ENCODE results near the gene SLC26A8.
"Not testable (repeated sequence)": the region's sequence is repeated elsewhere in the genome, so short reads cannot be mapped to it uniquely, and the experiment has no call there.

SLC26A8 gene

DNA sequence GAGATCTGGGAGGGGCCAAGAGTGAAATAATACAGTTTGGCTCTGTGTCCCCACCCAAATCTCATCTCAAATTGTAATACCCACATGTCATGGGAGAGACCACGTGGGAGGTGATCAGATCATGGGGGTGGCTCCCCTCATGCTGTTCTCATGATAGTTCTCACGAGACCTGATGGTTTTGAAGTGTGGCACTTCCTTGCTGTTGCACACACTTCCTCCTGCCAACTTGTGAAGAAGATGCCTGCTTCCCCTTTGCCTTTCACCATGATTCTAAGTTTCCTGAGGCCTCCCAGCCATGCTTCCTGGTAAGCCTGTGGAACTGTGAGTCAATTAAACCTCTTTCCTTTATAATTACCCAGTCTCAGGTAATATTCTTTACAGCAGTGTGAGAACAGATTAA lies 114.9 kb downstream of the SLC26A8 start:
- DNase-seq, result not testable (repeated sequence)

DNA sequence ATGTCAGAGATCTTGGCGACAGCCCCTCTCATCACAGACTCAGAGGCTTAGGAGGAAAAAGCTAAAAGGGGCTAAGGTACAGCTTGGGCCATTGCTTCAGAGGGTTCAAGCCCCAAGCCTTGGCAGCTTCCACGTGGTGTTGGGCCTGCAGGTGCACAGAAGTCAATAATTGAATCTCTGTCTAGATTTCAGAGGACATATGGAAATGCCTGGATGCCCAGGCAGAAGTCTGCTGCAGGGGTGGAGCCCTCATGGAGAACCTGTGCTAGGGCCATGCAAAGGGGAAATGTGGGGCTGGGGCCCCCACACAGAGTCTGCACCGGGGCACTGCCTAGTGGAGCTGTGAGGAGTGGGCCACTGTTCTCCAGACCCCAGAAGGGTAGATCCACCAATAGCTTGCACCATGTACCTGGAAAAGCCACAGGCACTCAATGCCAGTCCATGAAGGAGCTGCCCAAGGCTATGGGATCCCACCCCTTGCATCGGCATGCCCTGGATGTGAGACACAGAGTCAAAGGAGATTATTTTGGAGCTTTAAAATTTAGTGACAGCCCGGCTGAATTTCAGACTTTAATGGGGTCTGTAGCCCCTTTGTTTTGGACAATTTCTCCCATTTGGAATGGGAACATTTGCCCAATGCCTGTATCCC lies 115.6 kb downstream of the SLC26A8 start:
- DNase-seq, result not testable (repeated sequence)

DNA sequence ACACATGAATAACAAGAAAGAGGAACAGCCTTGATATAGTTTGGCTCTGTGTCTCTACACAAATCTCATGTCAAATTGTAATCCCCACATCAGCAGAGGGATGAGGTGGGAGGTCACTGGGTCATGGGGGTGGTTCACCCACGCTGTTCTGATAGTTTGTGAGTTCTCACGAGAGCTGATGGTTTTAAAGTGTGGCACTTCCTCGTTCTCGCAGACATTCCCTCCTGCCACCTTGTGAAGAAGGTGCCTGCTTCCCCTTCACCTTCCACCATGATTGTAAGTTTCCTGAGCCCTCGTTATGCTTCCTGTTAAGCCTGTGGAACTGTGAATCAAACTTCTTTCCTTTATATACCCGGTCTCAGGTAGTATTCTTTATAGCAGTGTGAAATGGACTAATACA lies 116.7 kb downstream of the SLC26A8 start:
- DNase-seq, result no peak

DNA sequence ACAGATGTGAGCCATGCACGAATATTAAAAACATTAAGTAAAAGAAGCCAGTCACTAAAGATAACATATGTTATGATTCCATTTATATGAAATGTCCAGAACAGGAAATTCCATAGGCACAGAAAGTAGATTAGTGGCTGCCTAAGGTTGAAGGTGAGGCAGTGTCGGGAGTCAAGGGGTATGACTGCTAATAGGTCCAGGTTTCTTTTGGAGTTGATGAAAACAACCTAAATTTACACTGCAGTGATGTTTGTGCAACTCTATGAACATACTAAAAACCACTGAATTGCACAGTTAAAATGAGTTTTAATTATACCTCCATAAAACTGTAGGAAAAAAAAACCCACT lies 118.0 kb downstream of the SLC26A8 start:
- no peak for DNase-seq

DNA sequence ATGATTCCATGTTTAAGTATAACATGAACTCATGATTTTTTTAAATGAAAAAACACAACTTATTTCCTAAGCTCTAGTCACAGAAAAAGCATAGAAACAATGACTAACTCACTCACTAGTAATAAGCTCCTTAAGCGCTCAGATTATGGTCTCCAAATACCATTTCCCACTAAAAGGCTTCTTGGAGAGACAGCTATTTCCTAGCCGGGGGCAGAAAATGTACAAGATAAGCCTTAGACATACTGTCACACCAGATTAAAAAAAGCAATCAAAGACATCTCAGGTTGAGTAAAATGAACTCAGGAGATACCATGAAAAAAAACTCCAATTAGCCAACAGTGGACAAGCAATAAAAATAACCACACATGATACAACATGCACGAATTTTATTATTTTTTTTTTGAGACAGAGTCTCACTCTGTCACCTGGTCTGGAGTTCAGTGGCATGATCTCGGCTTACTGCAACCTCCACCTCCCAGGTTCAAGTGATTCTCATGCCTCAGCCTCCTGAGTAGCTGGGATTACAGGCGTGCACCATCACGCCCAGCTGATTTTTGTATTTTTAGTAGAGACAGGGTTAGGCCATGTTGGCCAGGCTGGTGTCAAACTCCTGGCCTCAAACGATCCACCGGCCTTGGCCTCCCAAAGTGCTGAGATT lies 118.5 kb downstream of the SLC26A8 start:
- no peak for DNase-seq

DNA sequence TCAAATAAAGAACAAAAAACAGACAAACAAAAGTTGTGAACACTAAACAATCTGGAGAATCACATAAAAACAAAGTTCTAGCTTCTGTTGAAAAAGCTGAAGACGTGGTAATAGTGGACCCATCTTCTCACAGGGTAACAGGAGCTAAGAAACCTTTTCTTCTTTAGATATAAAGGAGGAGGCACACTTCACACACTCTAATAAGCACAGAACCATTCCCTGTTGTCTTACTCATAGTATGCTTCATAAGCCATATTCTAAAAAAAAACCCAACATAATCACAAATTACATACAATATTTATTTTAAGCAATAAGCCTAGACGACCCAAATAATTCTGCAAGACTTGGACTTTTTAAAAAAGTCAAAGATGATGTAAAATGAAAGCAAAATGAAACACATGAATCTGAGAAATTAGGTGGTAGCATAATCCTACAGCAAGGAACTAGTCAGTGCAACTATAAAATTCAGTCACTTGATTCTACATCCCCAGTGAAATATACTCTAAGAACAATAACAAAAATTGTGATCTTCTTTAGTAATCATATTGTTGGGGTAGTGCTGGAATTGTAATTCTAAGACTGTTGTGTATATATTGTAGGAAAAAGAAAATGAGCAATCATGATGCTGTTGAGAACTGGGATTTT lies 119.2 kb downstream of the SLC26A8 start:
- DNase-seq, result no peak

DNA sequence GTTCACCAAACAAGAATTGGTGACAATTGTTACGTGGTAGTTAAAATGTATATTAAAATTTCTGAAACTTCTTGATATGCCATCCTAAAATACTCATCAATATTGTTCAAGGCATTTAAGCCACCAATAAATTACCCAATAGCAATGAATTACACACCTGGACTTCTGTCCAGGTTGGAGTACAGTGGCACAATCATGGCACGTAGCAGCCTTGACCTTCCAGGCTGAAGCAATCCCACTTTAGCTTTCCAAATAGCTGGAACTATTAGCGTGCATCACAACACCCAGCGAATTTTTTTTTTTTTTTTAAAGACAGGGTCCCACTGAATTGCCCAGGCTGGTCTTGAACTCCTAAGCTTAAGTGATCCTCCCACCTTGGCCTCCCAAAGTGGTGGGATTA lies 120.8 kb downstream of the SLC26A8 start:
- DNase-seq, result no peak

DNA sequence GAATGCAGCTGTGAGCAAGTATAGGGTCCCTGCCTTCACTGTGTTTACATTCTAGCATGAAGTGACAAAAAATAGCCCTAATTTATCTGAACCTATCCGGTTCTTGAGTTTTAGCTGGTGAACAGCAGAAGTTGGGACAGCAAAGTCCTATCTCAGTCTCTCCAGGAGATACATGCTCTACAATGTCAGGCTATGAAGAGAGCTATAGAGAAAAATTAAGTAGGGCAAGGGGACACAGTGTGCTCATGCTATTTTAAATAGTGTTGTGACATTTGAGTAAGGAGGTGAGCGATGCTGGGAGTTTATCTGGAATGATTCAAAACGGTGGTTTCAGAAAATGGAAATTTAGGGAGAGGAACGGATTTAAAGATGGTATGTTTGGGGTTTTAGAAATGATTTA lies 124.0 kb downstream of the SLC26A8 start:
- DNase-seq, result no peak

DNA sequence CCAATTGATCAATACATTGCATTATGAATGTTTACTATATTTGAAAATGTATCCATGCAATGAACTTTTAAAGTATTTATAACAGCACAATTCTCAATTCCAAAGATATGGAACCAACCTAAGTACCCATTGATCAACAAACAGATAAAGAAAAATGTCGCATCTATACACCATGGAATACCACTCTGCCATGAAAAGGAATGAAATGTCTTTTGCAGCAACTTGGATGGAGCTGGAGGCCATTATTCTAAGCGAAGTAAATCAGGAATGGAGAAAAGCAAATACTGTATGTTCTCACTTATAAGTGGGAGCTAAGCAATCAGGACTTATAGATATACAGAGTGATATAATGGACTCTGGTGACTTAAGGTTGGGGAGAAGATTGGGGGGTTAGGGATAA lies 126.4 kb downstream of the SLC26A8 start:
- no peak for DNase-seq

DNA sequence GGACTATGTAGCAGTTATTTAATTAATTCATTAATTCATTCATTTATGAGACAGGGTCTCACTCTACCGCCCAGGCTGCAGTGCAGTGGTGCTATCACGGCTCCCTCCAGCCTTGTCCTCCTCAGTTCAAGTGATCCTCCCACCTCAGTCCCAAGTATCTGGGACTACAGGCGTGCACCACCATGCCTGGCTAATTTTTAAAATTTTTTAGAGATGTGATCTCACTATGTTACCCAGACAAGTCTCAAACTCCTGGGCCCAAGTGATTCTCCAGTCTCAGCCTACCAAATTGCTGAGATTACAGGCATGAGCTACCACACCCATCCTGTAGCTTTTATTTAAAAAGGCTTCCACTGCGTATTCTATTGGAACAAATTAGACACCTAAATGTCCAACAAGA lies 127.0 kb downstream of the SLC26A8 start:
- no peak for DNase-seq

DNA sequence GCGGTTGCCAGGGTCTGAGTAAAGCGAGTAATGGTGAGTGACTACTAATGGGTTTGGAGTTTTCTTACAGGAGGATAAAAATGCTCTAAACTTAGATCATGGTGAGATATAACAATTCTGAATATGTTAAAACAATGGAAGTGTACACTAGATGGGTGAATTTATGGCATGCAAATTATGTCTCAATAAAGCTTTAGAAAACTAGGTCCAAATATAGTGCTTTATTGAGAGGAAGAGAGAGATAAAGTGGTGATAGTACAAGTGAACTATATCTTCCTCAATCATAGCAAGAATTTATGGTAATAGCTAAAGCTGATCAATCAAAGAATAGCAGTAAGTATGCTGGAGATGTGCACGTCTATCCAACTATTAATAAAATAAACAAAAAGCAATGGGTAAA lies 127.4 kb downstream of the SLC26A8 start:
- DNase-seq, result no peak

DNA sequence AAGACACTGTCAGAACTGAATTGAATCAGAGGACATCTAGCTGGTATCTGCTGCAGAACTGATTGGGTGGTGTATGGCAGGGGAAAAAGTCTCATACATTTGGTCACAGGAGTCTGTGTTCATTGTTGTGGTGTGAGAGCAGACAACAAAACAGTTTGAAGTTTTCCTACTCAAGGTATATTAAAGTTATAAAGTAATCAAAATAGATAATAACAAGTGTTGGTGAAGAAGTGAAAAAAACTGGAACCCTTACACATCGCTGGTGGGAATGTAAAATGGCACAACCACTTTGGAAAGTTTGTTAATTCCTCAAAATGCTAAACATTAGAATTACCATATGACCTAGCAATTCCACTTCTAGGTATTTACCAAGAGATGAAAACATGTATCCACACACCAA lies 128.2 kb downstream of the SLC26A8 start:
- DNase-seq, result no peak

DNA sequence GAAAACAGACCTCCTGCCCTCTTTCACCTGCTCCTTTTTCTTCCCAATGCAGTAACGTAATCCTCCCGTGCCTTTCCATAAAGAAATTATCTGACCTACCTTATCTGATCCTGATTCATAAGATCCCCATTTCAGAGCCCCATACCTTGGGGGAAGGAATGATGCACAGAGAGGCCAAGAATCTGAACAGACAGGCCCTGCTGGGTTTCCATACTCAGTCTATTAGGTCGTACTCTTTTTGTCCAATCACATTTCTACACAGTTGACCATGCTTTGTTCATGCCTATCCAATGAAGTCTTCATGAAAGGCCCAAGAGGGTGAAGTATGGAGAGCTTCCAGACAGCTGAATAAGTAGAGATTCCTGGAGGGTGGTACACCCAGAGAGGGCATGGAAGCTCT lies 128.9 kb downstream of the SLC26A8 start:
- no peak for DNase-seq

DNA sequence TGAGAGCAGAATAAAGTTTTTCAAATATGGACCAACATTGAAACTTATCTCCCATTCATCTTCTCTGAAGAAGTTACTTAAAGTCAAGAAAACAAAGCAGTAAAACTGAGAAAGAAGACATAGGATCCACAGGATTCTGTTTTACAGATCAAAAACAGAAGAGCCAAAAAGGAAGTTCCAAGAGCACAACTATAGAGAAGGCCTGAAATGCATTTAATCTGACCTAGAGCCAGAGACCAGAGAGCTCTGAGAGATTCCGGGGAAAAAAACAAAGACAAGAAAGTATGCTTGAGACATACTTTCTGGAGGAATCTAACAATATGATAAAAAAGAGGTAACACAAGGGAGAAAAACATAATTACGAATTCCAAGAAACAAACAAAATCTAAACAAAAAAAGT lies 129.7 kb downstream of the SLC26A8 start:
- DNase-seq, result no peak
